AG04450 (cell line): Measurements from ENCODE around the gene PRKAR2B. TPM values are rescaled to one million over a fixed set of nuclear protein-coding genes. Genes with fewer than 3 reads are reported as not detected.

ENCODE experiments used
- CTCF ChIA-PET: fragments of 300-600, 350-600 bp; formaldehyde crosslinking; extraction: SDS; loops from one replicate; lab custom pipeline; 2022; ENCODE audit warnings: antibody characterized with exemption, inconsistent platforms; lab: Charles Lee
- POLR2A ChIA-PET: fragments of 350-600 bp; formaldehyde crosslinking; extraction: SDS; loops from one replicate; lab custom pipeline; 2021; ENCODE audit warnings: antibody characterized with exemption, inconsistent platforms; lab: Yijun Ruan, JAX
- DNase-seq: peaks from one replicate; pipeline ENCODE4 v3.0.0-alpha.2; 2011; ENCODE audit warnings: low read depth, low spot score
- H3K27ac ChIP-seq: one replicate; pipeline ENCODE4 v1.5.1; 2012; ENCODE audit warnings: low read depth, low read length, control low read depth
- H3K27me3 ChIP-seq: one replicate; pipeline ENCODE4 v1.6.0; 2012; ENCODE audit warnings: low read length; ENCODE audit not compliant: control insufficient read depth, insufficient read depth
- H3K4me3 ChIP-seq: 2 replicates; pipeline ENCODE4 v1.5.1; 2011; ENCODE audit warnings: mild to moderate bottlenecking, low read depth, low read length, control low read depth
- H3K9me3 ChIP-seq: 2 replicates; pipeline ENCODE4 v1.5.1; 2012; ENCODE audit warnings: low read length; ENCODE audit not compliant: control insufficient read depth, insufficient read depth
- polyA plus RNA-seq: library from polyadenylated mRNA; depleted of rRNA; stranded (reverse); fragments of >200 nt; gene quantifications from 2 replicates; pipeline ENCODE4 v1.2.3, GENCODE V29; 2011
- TF ChIP-seq, protein P1 (sequence below): IDR thresholded peaks from 2 replicates; pipeline ENCODE4 v1.5.1; 2011; ENCODE audit warnings: low read depth, low read length, control low read depth, inconsistent platforms

The PRKAR2B gene
- polyA plus RNA-seq, 1 experiment, result 13.0 TPM

DNA sequence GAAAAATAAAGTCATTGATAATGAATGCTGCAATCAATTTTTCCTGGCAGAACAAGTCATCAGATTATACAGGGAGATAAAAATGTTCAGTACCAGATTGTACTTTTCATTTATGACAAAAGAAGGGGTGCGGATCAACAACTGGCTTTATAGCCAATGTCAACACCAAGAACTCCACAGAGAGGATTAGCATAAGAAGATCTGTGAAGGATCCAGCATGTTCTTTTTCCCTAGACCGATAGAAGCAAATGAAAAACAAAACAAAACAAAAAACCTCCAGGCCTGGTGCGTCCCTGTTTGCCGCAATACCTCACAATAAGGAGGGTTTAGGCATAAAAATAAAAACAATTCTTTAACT, 34.7 kb upstream of the PRKAR2B start:
- no peak overlapping the region for H3K4me3 ChIP-seq
- no peaks in the 10 kb centered on the region for H3K27me3 ChIP-seq
- TF ChIP-seq, protein P1, sequence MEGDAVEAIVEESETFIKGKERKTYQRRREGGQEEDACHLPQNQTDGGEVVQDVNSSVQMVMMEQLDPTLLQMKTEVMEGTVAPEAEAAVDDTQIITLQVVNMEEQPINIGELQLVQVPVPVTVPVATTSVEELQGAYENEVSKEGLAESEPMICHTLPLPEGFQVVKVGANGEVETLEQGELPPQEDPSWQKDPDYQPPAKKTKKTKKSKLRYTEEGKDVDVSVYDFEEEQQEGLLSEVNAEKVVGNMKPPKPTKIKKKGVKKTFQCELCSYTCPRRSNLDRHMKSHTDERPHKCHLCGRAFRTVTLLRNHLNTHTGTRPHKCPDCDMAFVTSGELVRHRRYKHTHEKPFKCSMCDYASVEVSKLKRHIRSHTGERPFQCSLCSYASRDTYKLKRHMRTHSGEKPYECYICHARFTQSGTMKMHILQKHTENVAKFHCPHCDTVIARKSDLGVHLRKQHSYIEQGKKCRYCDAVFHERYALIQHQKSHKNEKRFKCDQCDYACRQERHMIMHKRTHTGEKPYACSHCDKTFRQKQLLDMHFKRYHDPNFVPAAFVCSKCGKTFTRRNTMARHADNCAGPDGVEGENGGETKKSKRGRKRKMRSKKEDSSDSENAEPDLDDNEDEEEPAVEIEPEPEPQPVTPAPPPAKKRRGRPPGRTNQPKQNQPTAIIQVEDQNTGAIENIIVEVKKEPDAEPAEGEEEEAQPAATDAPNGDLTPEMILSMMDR, result no peak
- H3K27ac ChIP-seq, result no peak overlapping the region
- CTCF ChIA-PET, result no interaction called here
- POLR2A ChIA-PET, result no interaction called here
- DNase-seq, result no peak
- H3K9me3 ChIP-seq, result no peaks in the 10 kb centered on the region

DNA sequence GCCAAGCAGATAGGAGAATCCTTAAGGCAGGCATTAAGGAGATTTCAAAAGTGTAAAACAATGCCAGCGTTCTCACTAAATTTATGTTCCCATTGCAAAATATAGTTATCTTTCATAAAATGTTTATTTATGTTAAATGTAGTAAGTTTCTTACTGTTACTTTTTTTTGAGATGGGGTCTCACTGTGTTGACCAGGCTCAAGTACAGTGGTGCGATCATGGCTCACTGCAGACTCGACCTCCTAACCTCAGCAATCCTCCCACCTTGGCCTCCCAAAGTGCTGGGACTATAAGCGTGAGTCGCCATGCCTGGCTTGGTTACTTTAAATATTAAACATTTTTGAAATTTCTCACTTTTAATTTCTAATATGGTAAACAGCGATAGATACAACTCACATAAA, 31.8 kb upstream of the PRKAR2B start:
- CTCF ChIA-PET, result no interaction called here

DNA sequence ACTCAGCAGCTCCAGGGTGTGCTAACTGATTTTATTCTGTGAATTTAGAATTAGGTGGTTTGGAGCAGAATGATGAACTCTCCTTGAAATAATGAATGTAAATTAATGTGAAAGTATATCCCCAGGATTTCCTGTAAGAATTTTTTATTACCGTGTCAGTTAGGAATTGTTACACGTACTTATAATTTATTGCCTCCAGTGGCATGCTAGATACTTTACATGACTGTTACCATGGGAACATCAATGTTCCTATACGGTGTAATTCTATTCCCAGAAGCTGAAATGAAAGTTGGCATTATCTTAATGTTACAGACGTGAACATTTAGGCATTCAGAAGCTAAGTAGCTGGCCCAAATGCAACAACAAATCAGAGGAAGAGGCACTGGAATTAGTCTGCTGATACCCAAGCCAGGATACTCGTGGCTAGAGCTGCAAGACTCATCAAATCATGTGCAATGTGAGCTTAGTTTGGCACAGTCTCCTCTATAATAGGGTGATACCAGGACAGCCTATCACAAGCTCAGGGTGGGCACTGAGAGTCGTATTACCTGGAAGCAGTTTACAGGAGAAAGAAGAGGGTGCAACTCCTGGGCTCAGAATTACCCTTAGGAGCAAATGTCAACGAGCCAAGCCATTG, 30.0 kb upstream of the PRKAR2B start:
- CTCF ChIA-PET, result interaction anchor here (0.6 kb wide), 1 partner anchor 350 kb away, joined by 3 read pairs; no protein-coding TSS in a partner anchor
- Histone ChIP-seq H3K27me3 (no peaks in the 10 kb centered on the region), H3K27ac (no peak overlapping the region), H3K9me3 (no peaks in the 10 kb centered on the region), H3K4me3 (no peak overlapping the region)
- POLR2A ChIA-PET, result no interaction called here
- no peak for DNase-seq
- TF ChIP-seq, protein P1, result no peak

More for the DNA sequence above, 31.8 kb upstream of the PRKAR2B start:
- H3K27ac ChIP-seq, result no peak overlapping the region
- no peak overlapping the region for H3K4me3 ChIP-seq
- POLR2A ChIA-PET, result no interaction called here
- DNase-seq, result no peak
- TF ChIP-seq, protein P1, result no peak
- H3K27me3 ChIP-seq, result no peaks in the 10 kb centered on the region
- H3K9me3 ChIP-seq, result no peaks in the 10 kb centered on the region

DNA sequence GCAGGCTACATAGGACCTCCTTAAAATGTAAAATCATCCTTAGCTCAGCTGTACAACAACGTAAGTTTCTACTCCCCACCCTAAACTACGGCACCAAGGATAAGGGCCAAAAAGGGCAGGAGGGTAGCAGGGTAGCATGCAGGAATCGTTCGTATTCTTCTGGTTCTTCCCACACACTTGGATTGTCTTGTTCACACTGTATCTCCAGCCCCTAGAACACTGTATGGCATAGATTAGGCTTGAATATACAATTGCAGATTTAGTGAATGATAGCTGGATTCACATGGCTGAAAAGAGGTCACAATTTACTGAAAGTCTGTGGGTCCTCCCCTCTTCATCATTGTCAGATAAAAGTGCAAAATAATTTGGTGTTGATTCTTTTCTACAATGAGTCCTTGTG, 28.2 kb upstream of the PRKAR2B start:
- CTCF ChIA-PET, result no interaction called here
- DNase-seq, result no peak
- Histone ChIP-seq H3K9me3 (no peaks in the 10 kb centered on the region), H3K27me3 (no peaks in the 10 kb centered on the region), H3K27ac (no peak overlapping the region), H3K4me3 (no peak overlapping the region)
- TF ChIP-seq, protein P1, result no peak
- POLR2A ChIA-PET, result no interaction called here

DNA sequence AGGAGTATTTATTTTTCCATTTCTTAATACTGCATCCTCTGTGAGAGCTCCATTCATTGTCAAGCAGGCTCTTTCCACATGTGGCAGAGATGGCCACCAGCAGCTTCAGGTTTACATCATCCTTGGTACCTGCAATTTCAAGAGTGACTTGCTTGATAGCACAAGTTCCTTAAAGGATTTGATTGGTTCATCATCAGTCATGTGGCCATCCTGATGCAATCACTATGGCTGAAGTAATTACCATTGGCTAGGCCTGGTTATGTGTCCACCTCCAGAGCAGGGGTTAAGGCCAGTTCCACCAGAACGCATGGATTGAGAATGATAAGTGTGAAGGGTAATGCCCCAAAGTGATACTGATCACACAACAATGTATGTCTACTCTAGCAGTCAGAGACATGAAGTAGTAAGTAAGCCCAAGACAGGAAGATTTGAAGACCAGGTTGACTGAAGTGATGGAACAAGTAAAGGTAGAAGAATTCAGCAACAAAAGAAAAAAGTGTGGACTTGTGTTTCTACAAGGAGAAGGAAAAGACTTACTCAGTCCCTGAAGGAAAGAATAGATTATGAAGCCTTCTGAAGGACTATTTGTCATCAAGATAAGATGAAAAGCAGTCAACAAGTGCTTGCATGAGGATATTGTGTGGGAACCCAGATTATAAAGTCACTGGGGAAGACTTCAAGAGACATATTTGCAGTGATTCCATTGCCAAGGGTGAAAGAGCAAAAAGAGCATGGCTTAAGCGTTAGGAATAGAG, 26.4 kb upstream of the PRKAR2B start:
- TF ChIP-seq, protein P1, result no peak
- CTCF ChIA-PET, result no interaction called here
- no peak for DNase-seq

More for the DNA sequence above, 26.4 kb upstream of the PRKAR2B start:
- Histone ChIP-seq H3K27me3 (no peaks in the 10 kb centered on the region), H3K27ac (no peak overlapping the region), H3K4me3 (no peak overlapping the region), H3K9me3 (peaks cover 2% of the 10 kb centered on the region; the same call in 1 of the 2 replicates)
- POLR2A ChIA-PET, result no interaction called here
